Endothelial cell of umbilical vein (primary cell): ENCODE results near the gene UROC1. TPM values are rescaled to one million over a fixed set of nuclear protein-coding genes. Genes with fewer than 3 reads are reported as not detected.

Experiments used
- BruUV-seq: library from RNA; stranded (reverse); fragments of 400-500 nt; replicated peaks from 2 replicates; lab custom pipeline; 2021; lab: Mats Ljungman, UMichigan
- CTCF ChIA-PET: fragments of 300-600, 350-600 bp; sonication (Branson Sonifier 250); formaldehyde crosslinking; loops from one replicate; lab custom pipeline; 2021; ENCODE audit warnings: antibody characterized with exemption, inconsistent platforms; lab: Charles Lee
- POLR2A ChIA-PET: fragments of 300-600, 350-600 bp; sonication (Branson Sonifier 250); formaldehyde crosslinking; loops from one replicate; lab custom pipeline; 2021; ENCODE audit warnings: antibody characterized with exemption, inconsistent platforms; lab: Charles Lee
- DNase-seq: peaks from one replicate; pipeline ENCODE4 v3.0.0-alpha.2; 2011; ENCODE audit warnings: low read depth, low spot score
- FAIRE-seq: peaks from 2 replicates; lab custom pipeline; 2011; peaks lifted over from hg19 to GRCh38; lab: Jason Lieb, UNC
- H2AFZ ChIP-seq: 2 replicates; pipeline ENCODE4 v1.6.0; 2012; ENCODE audit warnings: low read depth, low read length, control low read depth, inconsistent platforms
- H3K27ac ChIP-seq: 2 replicates; pipeline ENCODE4 v1.5.1; 2011; ENCODE audit warnings: low read depth, mild to moderate bottlenecking, control low read depth, low read length, moderate library complexity; ENCODE audit not compliant: insufficient read depth
- H3K27me3 ChIP-seq, 2 experiments: 2 replicates each; pipeline versions ENCODE4 v1.6.0 to v1.6.1; 2011; ENCODE audit warnings: low read length in 2 of 2, mixed read lengths in 1 of 2; ENCODE audit not compliant: control insufficient read depth in 2 of 2, insufficient read depth in 2 of 2
- H3K36me3 ChIP-seq, 2 experiments: 2 replicates in 1 of 2; 3 replicates in 1 of 2; pipeline ENCODE4 v1.5.1; 2011; ENCODE audit warnings: low read length in 2 of 2, mild to moderate bottlenecking in 1 of 2, moderate library complexity in 1 of 2; ENCODE audit not compliant: control insufficient read depth in 2 of 2, insufficient read depth in 2 of 2; ENCODE audit errors: extremely low read depth in 1 of 2
- H3K4me1 ChIP-seq: 3 replicates; pipeline ENCODE4 v1.5.1; 2011; ENCODE audit warnings: mild to moderate bottlenecking, low read length; ENCODE audit not compliant: control insufficient read depth, insufficient read depth; ENCODE audit errors: extremely low read depth
- H3K4me2 ChIP-seq: 2 replicates; pipeline ENCODE4 v1.6.1; 2011; ENCODE audit warnings: low read length, control low read depth, mixed read lengths; ENCODE audit not compliant: insufficient read depth
- H3K4me3 ChIP-seq, 3 experiments: fragments of 200-600 bp in 1 of 3; sonication (generic), shearing (Covaris generic) in 1 of 3; replicated peaks in 1 of 3; 2 replicates each; pipeline ENCODE4 v1.5.1; 2011 to 2016; ENCODE audit warnings: control low read depth in 3 of 3, low read length in 3 of 3, mild to moderate bottlenecking in 2 of 3, inconsistent platforms in 1 of 3, low read depth in 1 of 3, moderate library complexity in 1 of 3; ENCODE audit not compliant: insufficient read depth in 1 of 3
- H3K79me2 ChIP-seq: 2 replicates; pipeline ENCODE4 v1.6.0; 2012; ENCODE audit warnings: low read length, inconsistent platforms; ENCODE audit not compliant: control insufficient read depth, insufficient read depth
- H3K9ac ChIP-seq: replicated peaks from 2 replicates; pipeline ENCODE3; 2011; ENCODE audit warnings: low read length, control low read depth; ENCODE audit not compliant: insufficient read depth; ENCODE audit errors: extremely low read depth
- H3K9me1 ChIP-seq: replicated peaks from 3 replicates; pipeline ENCODE4 v1.6.0; 2011; ENCODE audit warnings: mild to moderate bottlenecking, low read length; ENCODE audit not compliant: control insufficient read depth, insufficient read depth; ENCODE audit errors: extremely low read depth
- H3K9me3 ChIP-seq: replicated peaks from 2 replicates; pipeline ENCODE4 v1.5.1; 2012; ENCODE audit warnings: low read length, inconsistent platforms; ENCODE audit not compliant: control insufficient read depth, insufficient read depth
- H4K20me1 ChIP-seq: replicated peaks from 2 replicates; pipeline ENCODE3; 2011; ENCODE audit warnings: mild to moderate bottlenecking, low read length; ENCODE audit not compliant: control insufficient read depth, insufficient read depth; ENCODE audit errors: extremely low read depth
- EZH2 ChIP-seq: IDR thresholded peaks from 2 replicates; pipeline ENCODE4 v1.6.1; 2012; ENCODE audit warnings: borderline replicate concordance, low read depth, mild to moderate bottlenecking, moderate library complexity, low read length, inconsistent platforms; ENCODE audit not compliant: severe bottlenecking
- FOS ChIP-seq: IDR thresholded peaks from 2 replicates; pipeline ENCODE4 v1.6.1; 2011; ENCODE audit warnings: mild to moderate bottlenecking, low read length, moderate library complexity, borderline replicate concordance; ENCODE audit not compliant: insufficient read depth
- GATA2 ChIP-seq: IDR thresholded peaks from 2 replicates; pipeline ENCODE4 v1.7.0; 2011; ENCODE audit warnings: low read depth, mild to moderate bottlenecking, moderate library complexity, mixed read lengths, low read length; ENCODE audit not compliant: insufficient read length, insufficient read depth
- JUN ChIP-seq: IDR thresholded peaks from 2 replicates; pipeline ENCODE4 v1.6.1; 2011; ENCODE audit warnings: borderline replicate concordance, low read depth; ENCODE audit not compliant: insufficient read length, insufficient read depth
- MAX ChIP-seq: IDR thresholded peaks from 2 replicates; pipeline ENCODE4 v1.6.1; 2011; ENCODE audit not compliant: insufficient read depth, insufficient read length
- MYC ChIP-seq: IDR thresholded peaks from one replicate; pipeline ENCODE4 v1.6.1; 2011; ENCODE audit warnings: mild to moderate bottlenecking, low read depth, low read length
- POLR2A ChIP-seq: IDR thresholded peaks from 2 replicates; pipeline ENCODE4 v1.6.1; 2012; ENCODE audit warnings: low read depth, mild to moderate bottlenecking, control low read depth, low read length
- POLR2AphosphoS5 ChIP-seq: IDR thresholded peaks from 2 replicates; pipeline ENCODE4 v1.6.1; 2012; ENCODE audit warnings: low read depth, mild to moderate bottlenecking, control low read depth, low read length, moderate library complexity; ENCODE audit not compliant: insufficient read depth
- dilution Hi-C: fragments of 300-500 bp; cut with MboI; formaldehyde crosslinking; loops from one replicate; pipeline ENCODE4 v1.15.0; 2019; ENCODE audit warnings: low sequenced_read_pairs; ENCODE audit not compliant: extremely low pct_ligation_motif_present
- intact Hi-C: fragments of 100-400 bp; cut with micrococcal nuclease; formaldehyde crosslinking; loops from one replicate; pipeline ENCODE4 v1.10.0; 2022
- polyA plus RNA-seq, 4 experiments: library from polyadenylated mRNA; depleted of rRNA in 3 of 4; stranded (reverse) in 3 of 4; unstranded in 1 of 4; fragments of >200 nt; gene quantifications; 2 replicates each; pipeline versions ENCODE4 v1.2.1 to v1.2.3, GENCODE V29; 2011 to 2012; ENCODE audit warnings: missing spikeins in 1 of 4
- total RNA-seq: library from RNA; stranded (reverse); gene quantifications from 2 replicates; pipeline ENCODE4 v1.2.3, GENCODE V29; 2021
- TF ChIP-seq, protein P1 (sequence below), 2 donors: IDR thresholded peaks; 1 replicate in 1 of 2; 2 replicates in 1 of 2; pipeline ENCODE4 v1.5.1; 2011; ENCODE audit warnings: low read length in 2 of 2, mild to moderate bottlenecking in 2 of 2, moderate library complexity in 2 of 2, control low read depth in 1 of 2, inconsistent platforms in 1 of 2, low read depth in 1 of 2; ENCODE audit not compliant: insufficient read depth in 1 of 2; ENCODE audit errors: extremely low read depth in 1 of 2

The UROC1 gene
- total and polyA plus RNA-seq, 2 donors (not counting 3 experiments of a cell fraction or from before 2014, with no cell fraction given), result not detected

DNA sequence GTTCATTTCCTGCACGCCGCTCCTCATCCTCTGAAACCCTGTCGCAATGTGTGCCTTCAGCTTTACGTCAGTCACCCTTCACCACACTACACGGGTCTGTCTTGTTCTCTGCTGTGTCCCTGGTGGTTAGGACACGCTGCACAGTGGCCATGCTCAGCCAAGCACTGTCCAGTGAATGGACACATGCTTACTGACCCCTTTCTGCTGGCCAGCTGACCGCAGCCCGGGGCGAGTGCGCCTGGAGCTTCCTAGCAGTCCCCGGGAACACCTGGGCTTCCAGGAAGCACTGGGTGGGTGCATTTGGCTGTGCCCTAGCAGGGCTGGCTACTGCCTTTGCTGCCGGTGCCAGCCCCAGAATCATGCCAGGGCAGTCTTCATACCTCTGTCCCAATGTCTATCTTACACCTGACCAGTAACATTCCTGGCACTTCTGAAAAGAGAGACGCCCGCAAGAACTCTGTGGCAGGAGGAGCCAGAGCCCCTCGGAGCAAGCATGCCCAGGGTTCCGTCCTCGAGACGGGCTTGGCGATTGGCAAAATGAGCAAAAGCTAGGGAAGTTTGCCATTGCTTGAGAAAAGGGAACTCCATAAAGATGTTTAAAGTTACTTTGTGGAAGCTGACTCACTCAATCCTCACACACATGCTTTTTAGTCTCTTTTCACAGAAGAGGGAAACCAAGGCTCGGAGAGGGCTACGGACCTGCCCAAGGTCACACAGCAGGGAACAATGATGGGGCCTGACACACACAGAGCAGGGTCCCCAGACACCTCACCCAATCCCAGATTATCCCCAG lies 26.2 kb downstream of the UROC1 start:
- H3K27ac ChIP-seq, result no peak overlapping the region
- dilution Hi-C loops (no loop called here), intact Hi-C loops (no loop called here)
- no peak for FAIRE-seq
- TF ChIP-seq, protein P1, sequence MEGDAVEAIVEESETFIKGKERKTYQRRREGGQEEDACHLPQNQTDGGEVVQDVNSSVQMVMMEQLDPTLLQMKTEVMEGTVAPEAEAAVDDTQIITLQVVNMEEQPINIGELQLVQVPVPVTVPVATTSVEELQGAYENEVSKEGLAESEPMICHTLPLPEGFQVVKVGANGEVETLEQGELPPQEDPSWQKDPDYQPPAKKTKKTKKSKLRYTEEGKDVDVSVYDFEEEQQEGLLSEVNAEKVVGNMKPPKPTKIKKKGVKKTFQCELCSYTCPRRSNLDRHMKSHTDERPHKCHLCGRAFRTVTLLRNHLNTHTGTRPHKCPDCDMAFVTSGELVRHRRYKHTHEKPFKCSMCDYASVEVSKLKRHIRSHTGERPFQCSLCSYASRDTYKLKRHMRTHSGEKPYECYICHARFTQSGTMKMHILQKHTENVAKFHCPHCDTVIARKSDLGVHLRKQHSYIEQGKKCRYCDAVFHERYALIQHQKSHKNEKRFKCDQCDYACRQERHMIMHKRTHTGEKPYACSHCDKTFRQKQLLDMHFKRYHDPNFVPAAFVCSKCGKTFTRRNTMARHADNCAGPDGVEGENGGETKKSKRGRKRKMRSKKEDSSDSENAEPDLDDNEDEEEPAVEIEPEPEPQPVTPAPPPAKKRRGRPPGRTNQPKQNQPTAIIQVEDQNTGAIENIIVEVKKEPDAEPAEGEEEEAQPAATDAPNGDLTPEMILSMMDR (IDR thresholded peaks at IDR 0.05; ENCODE audit: extremely low read depth in 1 of 2, insufficient read depth in 1 of 2, low read depth in 1 of 2, low read length in 2 of 2), result no peak
- TF ChIP-seq FOS, result no peak
- TF ChIP-seq MYC, result no peak
- TF ChIP-seq GATA2, result no peak
- TF ChIP-seq JUN, result no peak
- TF ChIP-seq POLR2A, result no peak
- TF ChIP-seq POLR2AphosphoS5, result no peak
- no peak for TF ChIP-seq MAX
- TF ChIP-seq EZH2, result no peak
- peaks cover 0 to 1% of the 10 kb centered on the region in 2 experiments for H3K27me3 ChIP-seq
- no peaks in the 10 kb centered on the region for H3K79me2 ChIP-seq
- peaks cover 14% of the 10 kb centered on the region for H3K4me1 ChIP-seq
- H3K4me2 ChIP-seq, result no peak overlapping the region
- H3K4me3 ChIP-seq, result no peak overlapping the region
- H2AFZ ChIP-seq, result no peak overlapping the region
- H3K9me1 ChIP-seq, result no peaks in the 10 kb centered on the region
- no peak for DNase-seq
- H3K9me3 ChIP-seq, result no peaks in the 10 kb centered on the region
- H3K9ac ChIP-seq, result no peak overlapping the region
- no peaks in the 10 kb centered on the region for H3K36me3 ChIP-seq
- H4K20me1 ChIP-seq, result no peaks in the 10 kb centered on the region
- CTCF ChIA-PET, result no interaction called here
- no TSS peak for BruUV-seq
- POLR2A ChIA-PET, result no interaction called here
